Erythroblast (primary cell): ENCODE results near the gene AFAP1L2.

Experiments
- GATA1 ChIP-seq: IDR thresholded peaks from 2 replicates; pipeline ENCODE4 v1.6.1; 2011; ENCODE audit warnings: low read depth, mild to moderate bottlenecking, control low read depth, low read length, moderate library complexity
- POLR2A ChIP-seq: IDR thresholded peaks from 2 replicates; pipeline ENCODE4 v1.6.1; 2011; ENCODE audit warnings: mild to moderate bottlenecking, low read length

DNA sequence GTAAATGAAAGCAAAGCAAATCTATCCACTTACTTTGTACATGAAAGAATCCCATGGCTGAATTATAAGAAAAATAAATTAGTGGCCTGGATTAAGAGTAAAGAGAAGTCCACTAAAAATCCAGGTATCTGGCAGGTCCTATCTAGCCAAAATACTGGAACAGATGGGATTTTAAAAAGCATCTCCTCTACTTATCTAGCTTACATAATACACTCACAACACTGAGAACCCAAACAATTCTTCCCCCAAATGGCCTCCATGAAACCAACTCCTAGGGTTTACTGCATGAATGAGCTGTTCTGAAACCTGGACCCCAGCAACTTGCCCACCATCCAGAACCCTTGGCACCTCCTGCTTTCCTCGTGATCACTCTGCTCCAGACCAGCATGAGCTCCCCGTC is 61.3 kb downstream of the AFAP1L2 start:
- TF ChIP-seq POLR2A (no peak), GATA1 (no peak)
